HG02642 (cell line): ENCODE results near the gene MANEA.
"Not testable (repeated sequence)": the region's sequence is repeated elsewhere in the genome, so short reads cannot be mapped to it uniquely, and the experiment has no call there.

Source experiments
- ATAC-seq: cut with Tn5 transposase; IDR thresholded peaks from one replicate; pipeline ENCODE4 v1.9.1; 2021; ENCODE audit warnings: mild to moderate bottlenecking; ENCODE audit not compliant: unreplicated experiment, poor library complexity

The MANEA gene, protein sequence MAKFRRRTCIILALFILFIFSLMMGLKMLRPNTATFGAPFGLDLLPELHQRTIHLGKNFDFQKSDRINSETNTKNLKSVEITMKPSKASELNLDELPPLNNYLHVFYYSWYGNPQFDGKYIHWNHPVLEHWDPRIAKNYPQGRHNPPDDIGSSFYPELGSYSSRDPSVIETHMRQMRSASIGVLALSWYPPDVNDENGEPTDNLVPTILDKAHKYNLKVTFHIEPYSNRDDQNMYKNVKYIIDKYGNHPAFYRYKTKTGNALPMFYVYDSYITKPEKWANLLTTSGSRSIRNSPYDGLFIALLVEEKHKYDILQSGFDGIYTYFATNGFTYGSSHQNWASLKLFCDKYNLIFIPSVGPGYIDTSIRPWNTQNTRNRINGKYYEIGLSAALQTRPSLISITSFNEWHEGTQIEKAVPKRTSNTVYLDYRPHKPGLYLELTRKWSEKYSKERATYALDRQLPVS

DNA sequence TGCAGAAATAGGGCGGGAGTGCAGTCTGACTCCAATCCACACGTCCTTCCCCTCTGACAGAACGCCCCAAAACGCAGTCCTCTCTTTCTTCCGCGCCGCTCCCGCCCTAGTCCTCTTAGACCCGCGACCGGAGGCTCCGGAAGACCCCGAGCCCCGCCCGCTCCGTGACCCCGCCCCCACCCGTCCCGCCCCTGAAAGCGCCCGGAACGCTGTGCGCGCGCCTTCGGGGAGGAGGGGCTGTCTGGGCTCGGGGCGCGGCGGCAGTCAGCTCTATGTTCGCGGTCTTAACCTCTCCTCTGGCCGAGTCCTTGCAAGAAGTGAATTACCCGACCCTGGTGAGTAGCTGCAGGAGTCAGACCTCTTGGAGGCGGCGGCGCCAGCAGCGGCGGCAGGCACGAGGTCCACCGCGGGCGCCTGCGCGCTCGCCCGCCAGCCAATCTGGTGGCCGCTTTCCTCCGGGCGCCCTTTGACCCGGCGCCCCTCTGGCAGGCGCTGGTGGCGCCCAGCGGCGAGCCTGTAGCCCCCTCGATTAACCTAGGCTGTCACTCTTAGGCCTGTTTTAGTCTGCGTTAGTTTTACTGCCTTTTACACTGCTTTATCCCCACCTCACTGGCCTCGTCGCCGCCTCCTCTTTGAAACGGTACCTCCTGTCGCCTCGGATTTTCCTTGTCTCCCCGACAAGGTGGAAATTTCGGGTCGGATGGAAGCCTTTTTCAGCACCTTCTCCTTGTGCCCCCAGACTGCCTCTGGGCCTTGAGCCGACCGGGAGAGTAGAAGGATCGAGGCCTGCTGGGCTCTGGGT, at the start of gene MANEA:
MANEA (plus strand) TSS at position 232 of the 802 bp plus-strand sequence. CDS start 8,905 bp downstream, outside the sequence.
- ATAC-seq: peak; percentile 88

DNA sequence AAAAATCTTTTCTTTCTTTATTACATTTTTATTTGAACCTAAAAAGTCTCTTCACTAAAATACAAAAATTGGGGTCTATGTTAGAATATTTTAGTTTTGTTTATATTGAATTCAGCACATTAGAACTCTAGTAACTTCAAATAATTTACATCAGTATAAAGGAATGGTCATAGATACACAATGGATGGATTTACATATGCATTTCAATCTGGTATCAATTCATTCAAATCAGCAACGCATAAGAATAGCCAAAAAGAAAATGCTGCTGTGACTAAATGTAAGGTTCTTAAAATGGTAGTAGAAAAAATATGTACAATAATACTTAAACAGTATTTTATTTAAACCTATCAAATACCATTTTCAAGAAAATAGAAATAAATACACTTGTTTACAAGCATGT, 47.6 kb upstream of the MANEA start:
- no peak for ATAC-seq

DNA sequence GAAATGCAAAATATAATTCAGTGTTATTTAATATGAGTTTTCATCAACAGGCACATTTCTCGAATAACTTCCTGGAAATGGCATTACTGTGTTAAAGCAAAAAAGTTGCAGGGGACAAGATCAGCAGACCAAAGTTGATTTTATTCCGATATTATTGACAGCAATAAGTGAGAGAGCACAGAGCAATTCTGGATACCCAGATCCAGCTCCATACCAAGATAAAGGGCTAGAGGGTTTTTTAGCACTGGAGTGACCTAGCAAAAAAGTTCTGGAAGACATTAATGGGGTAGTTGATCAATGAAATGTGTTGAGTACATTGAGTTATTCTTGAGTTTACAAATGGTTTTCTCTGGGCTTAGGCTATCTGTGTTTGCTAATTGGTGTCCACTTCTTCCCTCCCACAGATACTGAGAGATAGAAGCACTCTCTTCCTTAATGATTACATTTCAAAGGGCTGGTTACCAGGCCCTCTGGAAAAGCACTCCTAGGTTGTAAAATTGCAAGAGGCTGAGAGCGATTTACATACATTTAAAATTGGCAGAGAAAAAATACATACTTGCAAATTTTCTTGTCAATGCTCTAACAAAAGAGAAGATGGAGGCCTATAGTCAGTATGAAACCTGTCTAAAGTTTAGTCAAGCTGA, 47.0 kb upstream of the MANEA start:
- ATAC-seq: no peak

DNA sequence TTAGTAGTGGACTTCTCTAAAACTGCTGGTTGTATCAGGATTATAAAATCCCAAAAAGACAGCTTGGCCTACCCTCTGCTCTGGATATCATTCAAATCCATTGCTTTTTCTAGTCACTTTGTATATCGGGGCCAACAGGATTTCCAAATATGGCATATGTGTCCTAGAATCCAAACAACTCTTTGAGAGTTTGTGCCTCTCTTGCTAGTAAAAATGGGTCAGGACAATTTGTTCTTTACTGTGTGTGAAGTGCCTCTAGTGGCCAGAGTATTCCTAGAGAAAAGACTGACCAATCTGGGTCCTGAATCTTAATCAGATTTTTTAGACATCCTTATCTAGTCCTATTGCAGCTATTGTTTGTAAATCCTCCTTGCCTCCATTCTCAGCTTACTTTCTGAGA, 33.5 kb upstream of the MANEA start:
- ATAC-seq: no peak

DNA sequence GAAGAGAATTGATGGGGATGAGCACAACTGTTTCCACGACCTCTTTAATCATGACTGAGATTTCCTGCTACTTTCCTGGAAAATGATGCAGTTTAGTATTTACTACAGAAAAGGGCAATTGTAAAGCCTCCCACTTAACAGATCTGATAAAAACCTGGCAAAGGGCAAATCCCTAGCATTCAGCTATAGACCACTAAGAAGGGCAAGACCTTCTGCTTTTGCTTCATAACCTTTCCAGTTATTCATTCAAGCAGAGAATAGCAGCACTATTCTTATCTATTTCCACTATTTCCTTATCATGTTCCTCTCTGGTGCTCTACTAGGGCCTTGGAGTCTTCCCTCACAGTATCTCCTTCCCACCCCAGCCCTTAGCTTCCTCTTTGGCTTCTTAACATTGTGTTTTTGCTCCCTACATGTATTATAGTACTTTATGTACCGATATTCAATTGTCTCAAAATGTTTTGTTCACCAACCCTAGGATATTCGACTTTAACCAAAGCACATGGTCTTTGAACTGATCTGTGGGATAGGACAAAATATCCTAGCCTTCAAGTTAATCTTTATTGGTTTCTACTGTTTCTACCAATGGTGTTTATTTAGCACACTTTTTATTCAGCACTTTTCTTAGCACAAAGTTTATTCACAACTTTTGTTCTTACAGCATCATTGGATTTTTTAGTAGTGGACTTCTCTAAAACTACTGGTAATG, 32.7 kb upstream of the MANEA start:
- ATAC-seq: no peak

DNA sequence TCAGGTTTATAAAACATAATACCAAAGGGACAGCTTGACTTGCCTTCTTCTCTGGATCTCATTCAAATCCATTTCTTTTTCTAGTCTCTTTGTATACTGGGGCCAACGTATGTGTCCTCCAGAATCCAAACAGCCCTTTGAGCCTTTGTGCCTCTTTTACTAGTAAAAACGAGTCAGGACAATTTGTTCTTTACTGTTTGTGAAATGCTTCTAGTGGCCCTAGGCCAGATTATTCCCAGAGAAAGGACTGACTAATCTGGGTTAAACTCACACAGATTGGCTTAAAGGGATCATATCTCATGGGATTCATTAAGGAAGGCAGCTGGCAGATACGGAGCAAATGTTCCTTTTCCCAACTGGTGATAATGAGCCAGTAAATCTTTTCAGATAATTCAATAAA, 32.1 kb upstream of the MANEA start:
- no peak for ATAC-seq

DNA sequence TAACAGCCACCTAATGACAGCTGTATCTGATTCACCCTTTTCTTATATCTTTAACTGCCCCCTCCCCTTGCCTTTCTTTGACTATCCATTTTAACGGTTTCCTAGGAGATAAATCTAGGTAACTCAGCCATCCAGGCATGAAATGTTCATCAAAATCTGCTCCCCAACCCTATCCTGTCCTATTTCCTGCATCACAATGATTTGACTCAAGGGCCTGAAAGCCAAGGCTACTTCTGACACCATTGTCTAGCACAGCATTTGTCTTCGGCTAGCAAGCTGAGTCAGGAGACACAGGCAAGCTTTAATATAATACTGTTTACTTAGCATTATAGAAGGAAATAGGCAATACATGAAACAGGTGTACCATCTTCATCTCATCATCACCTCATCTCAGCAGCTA, 31.6 kb upstream of the MANEA start:
- no peak for ATAC-seq

DNA sequence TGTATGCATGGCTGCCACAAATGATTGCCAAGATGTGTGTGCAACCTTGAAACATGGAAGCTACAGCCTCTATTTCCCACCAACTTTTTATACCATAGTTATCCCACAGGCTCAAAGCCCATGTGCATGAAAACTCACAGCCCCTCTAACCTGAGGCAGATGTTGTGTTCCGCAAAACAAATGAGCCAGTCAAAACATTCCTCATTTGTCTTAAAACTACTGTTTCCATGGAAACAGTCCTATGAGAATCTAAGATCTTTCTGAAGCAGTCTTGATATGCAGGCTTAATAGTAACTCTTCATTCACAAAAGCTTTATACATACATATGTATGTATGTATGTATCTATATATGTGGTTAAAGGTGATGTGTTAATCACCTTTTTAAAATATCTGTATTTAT, 31.2 kb upstream of the MANEA start:
- ATAC-seq: no peak

DNA sequence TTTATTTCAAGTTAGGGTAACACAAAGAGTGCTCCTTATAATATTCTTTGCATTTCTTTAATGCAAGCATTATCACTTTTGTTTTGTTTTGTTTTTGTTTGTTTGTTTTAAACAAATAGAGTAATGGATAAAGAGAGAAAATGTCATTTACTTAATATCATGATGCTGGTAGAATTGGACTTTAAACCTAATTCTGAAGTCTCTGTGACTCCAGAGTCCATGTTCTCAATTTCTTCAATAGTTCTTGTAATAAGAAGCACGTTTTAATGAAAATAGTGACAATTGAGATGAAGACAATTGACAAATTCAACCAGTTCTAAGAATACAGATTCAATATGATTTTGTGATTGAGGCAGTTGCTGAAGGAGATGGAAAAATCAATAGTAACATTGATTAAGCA, 30.3 kb upstream of the MANEA start:
- no peak for ATAC-seq

DNA sequence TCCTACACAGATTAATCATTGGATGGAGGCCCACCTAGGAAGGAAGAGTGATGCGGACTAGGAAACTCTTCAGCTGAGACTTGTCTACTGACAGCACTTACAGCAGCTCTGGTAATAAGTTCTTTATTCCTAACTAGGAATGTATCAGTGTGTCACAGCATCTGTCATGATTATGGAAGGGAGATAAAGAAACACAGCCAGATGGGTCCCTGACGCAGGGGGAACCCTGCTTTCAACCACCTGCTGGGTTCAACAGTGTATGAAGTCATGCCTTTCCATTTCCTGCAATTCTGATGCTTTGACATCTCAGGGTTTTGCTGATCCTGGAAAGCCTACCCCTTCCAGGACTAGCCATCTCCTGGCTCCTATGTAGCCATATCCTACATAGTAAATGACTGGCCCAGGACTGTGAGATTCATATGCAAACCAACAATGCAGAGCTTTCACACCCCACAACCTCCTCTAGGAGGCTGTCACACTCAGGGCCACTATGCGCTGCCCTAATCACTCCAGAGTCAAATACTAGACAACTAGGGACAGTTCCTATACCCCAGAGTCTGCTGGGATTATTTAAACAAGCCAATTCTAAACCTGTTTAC, 29.0 kb upstream of the MANEA start:
- no peak for ATAC-seq

DNA sequence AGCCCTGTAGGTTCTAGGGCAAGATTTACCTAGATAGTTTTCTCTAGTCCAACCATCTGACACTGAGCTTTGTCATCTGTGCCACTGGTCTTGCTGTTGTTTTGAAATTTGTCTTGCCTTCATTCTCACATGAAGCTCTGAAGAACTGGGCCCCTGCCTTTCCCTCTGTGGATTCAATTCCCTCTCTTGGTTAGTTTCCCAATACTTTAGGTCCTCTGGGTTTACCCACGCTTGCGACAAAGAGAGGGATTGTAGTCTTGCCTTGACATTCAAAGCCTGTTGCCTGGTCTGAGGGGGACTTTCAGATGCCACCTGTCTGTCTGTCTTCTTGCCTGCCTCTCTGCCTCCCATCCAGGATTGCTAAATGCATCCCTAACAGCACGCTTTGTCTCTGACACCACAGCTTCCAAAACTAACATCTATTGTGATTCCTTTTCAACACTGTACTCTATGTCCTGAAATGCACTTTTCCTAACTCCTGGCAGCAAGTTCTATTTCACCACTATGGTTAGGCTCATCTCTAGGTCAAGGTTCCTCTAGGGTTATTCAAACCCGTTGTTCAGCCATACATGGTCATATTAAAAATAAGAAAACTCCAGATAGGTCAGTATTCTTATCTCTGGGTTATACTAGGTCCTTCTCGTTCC, 25.5 kb upstream of the MANEA start:
- ATAC-seq: no peak

DNA sequence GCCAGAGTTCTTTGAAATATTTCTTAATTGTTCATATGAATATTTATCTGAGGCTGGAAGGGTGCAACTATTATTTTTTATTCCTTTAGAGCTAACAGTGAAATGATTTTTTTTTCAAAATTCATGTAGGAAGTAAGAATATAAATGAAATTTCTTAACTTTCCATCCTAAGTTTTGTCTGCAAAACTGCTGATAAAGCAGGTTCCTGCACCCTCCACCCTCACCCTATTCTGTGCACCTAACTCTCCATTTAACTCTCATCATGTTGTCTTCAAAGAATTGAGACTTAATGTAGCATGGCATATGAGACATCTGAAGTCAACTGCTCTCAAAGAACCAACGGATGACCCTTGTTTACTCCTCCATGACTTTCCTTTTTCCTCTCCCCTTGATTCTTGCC, 23.5 kb upstream of the MANEA start:
- ATAC-seq: no peak

DNA sequence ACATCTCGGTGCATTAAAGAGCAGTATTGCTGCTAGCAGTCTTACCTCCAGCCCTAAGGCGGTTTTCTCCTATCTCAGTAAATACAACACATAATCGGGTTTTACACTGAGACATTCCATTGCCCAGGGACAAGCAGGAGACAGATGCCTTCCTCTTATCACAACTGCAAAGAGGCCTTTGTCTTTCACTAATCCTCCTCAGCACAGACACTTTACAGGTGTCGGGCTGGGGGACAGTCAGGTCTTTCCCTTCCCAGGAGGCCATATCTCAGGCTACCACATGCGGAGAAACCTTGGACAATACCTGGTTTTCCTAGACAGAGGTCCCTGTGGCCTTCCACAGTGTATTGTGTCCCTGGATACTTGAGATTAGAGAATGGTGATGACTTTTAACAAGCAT, 16.4 kb upstream of the MANEA start:
- ATAC-seq: not testable (repeated sequence)

DNA sequence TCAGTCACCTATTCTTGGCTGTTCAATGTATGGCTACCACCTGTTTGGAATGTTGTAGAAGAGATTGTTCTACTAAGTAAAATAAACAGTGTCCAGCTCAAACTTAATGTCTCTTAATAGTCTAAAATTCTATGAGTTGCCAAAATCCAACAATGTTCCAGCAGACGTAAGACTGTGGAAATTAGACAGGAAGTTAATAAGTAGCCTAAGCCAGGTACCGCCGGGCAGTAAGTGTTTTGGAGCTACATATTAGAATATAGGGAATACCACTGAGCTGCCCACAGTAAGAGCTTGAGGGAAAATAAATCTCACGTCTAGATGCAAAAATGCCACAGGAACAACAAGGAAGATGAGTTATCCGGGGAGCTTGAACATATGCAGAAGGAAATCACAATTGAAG, 7.8 kb upstream of the MANEA start:
- no peak for ATAC-seq

DNA sequence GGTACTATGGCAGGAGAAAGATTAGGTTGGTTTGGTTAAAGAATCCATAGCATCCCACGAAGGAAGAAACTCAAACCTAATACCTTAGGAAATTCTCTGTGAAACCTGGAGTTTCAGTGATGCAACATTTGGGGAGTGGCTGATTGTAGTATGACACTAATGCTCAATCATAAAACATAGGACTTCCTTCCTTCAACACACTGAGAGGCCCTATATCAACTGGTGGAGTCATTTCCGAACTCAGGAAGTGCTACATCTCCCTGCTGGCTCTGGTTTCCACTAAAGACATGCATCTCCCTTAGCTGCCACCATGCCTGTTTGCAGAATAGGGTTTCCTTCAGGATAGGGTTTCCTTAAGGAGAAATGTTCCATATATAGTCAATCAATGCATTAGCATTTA, 5.2 kb upstream of the MANEA start:
- ATAC-seq: no peak

DNA sequence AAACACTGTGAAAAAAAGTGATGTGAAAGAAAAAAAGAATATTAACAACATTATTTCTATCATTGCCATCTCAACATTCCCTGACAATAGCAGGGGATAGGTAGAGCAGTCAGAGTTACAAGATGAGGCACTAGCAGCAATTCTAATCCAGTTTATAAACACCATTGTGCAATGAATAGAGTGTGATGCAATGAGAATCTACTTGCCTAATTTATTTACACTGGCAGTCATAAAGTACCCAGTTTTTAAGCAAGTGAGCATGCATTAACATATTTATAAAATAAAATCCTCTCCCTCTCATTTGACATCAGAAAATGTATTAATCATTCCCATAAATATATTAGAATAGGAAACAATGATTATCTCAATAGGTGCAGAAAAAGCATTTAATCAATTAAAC, 2.5 kb upstream of the MANEA start:
- ATAC-seq: no peak

DNA sequence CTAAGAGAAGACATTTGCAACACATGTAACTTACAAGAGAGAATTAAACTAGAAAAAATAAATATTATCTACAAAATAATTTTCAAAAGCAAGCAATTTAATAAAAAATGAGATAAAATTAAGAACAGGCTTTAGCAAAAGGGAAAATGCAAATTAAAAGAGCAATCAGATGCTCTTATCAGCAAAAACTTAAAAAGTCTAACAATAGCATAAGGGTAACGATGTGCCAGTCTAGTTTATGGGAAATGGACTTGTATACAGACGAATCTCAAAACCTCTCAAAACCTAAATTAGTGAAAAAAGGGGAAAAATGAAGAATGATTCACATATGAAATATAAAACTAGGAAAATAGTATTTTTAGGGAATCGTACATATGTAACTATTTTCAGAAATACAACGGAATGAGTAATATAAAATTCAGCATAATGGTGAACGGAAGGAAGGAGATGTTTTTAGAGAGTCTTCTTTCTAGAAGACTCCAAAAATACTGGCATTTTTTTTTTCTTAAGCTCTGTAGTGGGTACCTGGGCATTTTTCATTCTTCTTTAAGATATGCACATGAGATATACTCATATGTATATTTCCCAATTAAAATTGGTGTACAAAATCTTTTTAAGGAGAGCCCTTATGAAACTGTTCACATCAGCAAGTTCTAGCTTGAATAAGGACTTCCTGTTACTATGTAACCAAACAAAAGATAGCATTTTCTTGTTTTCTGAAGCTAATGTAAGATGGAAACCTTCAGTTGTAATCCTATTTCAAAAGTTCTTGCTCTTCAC, 927 bp upstream of the MANEA start:
- peak; percentile 20 for ATAC-seq

DNA sequence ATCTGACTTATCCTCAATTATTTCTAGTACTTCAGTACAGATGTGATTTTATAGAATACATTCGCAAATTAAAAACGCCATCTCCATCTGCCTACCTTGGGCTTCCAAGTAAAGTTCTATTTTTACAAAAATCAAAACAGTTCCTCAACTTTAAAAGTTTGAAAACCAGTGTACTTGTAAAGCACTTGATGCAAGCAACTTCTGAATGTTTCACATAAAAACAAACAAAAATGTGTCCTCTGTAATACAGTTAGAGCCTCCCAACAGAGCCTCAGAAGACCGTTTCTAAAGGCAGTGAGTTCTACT, 384 bp upstream of the MANEA start:
- ATAC-seq: no peak

DNA sequence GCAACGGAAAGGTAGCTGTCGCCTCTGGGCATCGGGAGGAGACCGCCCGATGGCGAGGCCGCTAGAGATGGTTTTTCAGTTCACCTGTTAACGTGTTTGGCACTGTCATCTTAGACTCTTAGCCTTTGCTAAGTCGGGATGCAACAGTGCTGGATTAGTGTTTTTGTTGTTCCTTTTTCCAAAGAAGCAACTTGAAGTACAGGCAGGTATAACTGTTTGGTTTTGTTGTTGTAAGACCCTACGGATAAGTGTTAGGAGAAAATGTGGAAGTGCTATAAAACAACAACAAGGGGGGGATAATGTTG, 723 bp downstream of the MANEA start:
- ATAC-seq: peak; percentile 14
